HepG2 (cell line): Measurements from ENCODE around the gene TRIM3. TPM values are rescaled to one million over a fixed set of nuclear protein-coding genes. Genes with fewer than 3 reads are reported as not detected.

ENCODE experiments used
- ARNTL ChIP-seq: sonication (generic); formaldehyde crosslinking; IDR thresholded peaks from 2 replicates; pipeline ENCODE4 v1.4.0; 2020; ENCODE audit warnings: mild to moderate bottlenecking, missing genetic modification reagents
- ATAD3A ChIP-seq: sonication (generic); formaldehyde crosslinking; IDR thresholded peaks from 2 replicates; pipeline ENCODE4 v1.4.0; 2020; ENCODE audit warnings: missing genetic modification reagents
- BORCS8-MEF2B ChIP-seq: sonication (generic); formaldehyde crosslinking; IDR thresholded peaks from 2 replicates; pipeline ENCODE4 v1.8.0; 2022; ENCODE audit warnings: mild to moderate bottlenecking, missing genetic modification reagents
- HHEX ChIP-seq: IDR thresholded peaks from 2 replicates; pipeline ENCODE4 v1.6.1; 2016; ENCODE audit warnings: control low read depth
- HNF1A ChIP-seq, 2 experiments: sonication (generic) in 1 of 2; formaldehyde crosslinking in 1 of 2; IDR thresholded peaks; 2 replicates each; pipeline versions ENCODE4 v1.4.0 to v1.6.1; 2016 to 2020; ENCODE audit warnings: borderline replicate concordance in 1 of 2, low read depth in 1 of 2, mild to moderate bottlenecking in 1 of 2, missing genetic modification reagents in 1 of 2
- KDM2A ChIP-seq: sonication (generic); formaldehyde crosslinking; IDR thresholded peaks from 2 replicates; pipeline ENCODE4 v1.4.0; 2020; ENCODE audit warnings: low read depth, missing genetic modification reagents, borderline replicate concordance
- KLF9 ChIP-seq: IDR thresholded peaks from 2 replicates; pipeline ENCODE4 v1.6.1; 2016; ENCODE audit warnings: low read depth
- KMT2A ChIP-seq: sonication (generic); formaldehyde crosslinking; IDR thresholded peaks from 2 replicates; pipeline ENCODE4 v1.4.0; 2020; ENCODE audit warnings: missing genetic modification reagents
- RAD51 ChIP-seq: fragments of 450-650 bp; IDR thresholded peaks from 2 replicates; pipeline ENCODE4 v1.6.1; 2016; ENCODE audit warnings: borderline replicate concordance
- REST ChIP-seq, 2 experiments: IDR thresholded peaks; 2 replicates each; pipeline ENCODE4 v1.6.1; 2011 to 2012; ENCODE audit warnings: low read length in 2 of 2, borderline replicate concordance in 1 of 2, low read depth in 1 of 2, mild to moderate bottlenecking in 1 of 2, moderate library complexity in 1 of 2
- SALL2 ChIP-seq: sonication (generic); formaldehyde crosslinking; IDR thresholded peaks from 2 replicates; pipeline ENCODE4 v1.8.1; 2023; ENCODE audit warnings: mild to moderate bottlenecking, missing genetic modification reagents, inconsistent platforms
- SOX13 ChIP-seq, 3 experiments: fragments of 450-650 bp in 1 of 3; sonication (generic) in 1 of 3; formaldehyde crosslinking in 1 of 3; IDR thresholded peaks in 2 of 3; conservative IDR thresholded peaks in 1 of 3; 2 replicates each; pipeline versions ENCODE4 v1.5.0 to v1.6.1; 2016 to 2020; ENCODE audit warnings: antibody characterized with exemption in 1 of 3, mild to moderate bottlenecking in 1 of 3, missing compliant biosample characterization in 1 of 3, missing genetic modification reagents in 1 of 3, moderate library complexity in 1 of 3
- STAT6 ChIP-seq: sonication (generic); formaldehyde crosslinking; IDR thresholded peaks from 2 replicates; pipeline ENCODE4 v1.4.0; 2020; ENCODE audit warnings: missing genetic modification reagents, mild to moderate bottlenecking, borderline replicate concordance
- TBX2 ChIP-seq: sonication (generic); formaldehyde crosslinking; IDR thresholded peaks from 2 replicates; pipeline ENCODE4 v1.5.0; 2020; ENCODE audit warnings: missing genetic modification reagents, mild to moderate bottlenecking, borderline replicate concordance
- ZNF460 ChIP-seq: sonication (generic); formaldehyde crosslinking; IDR thresholded peaks from 2 replicates; pipeline ENCODE4 v1.5.1; 2020; ENCODE audit warnings: missing genetic modification reagents, mild to moderate bottlenecking, borderline replicate concordance
- ZNF552 ChIP-seq: sonication (generic); formaldehyde crosslinking; IDR thresholded peaks from 2 replicates; pipeline ENCODE4 v1.9.0; 2022; ENCODE audit warnings: missing genetic modification reagents, mild to moderate bottlenecking, borderline replicate concordance
- ZNF616 ChIP-seq: sonication (generic); formaldehyde crosslinking; IDR thresholded peaks from 2 replicates; pipeline ENCODE4 v1.5.0; 2020; ENCODE audit warnings: low read depth, mild to moderate bottlenecking, missing genetic modification reagents
- ZZZ3 ChIP-seq: sonication (generic); formaldehyde crosslinking; IDR thresholded peaks from 2 replicates; pipeline ENCODE4 v1.4.0; 2020; ENCODE audit warnings: missing genetic modification reagents, mild to moderate bottlenecking, borderline replicate concordance
- polyA plus RNA-seq, 8 experiments: library from polyadenylated mRNA; depleted of rRNA in 3 of 8; stranded (reverse) in 7 of 8; unstranded in 1 of 8; fragments of >200 nt; fragmentation: Illumina TruSeq in 4 of 8; extraction: Trizol in 4 of 8; gene quantifications; 2 replicates each; pipeline versions ENCODE4 v1.2.1 to v1.2.3, GENCODE V29; 2011 to 2016; ENCODE audit warnings: low read depth in 4 of 8, missing spikeins in 1 of 8, mixed read lengths in 1 of 8; ENCODE audit not compliant: insufficient read depth in 1 of 8
- total RNA-seq, 5 experiments: library from RNA; depleted of rRNA; stranded (reverse); fragments of >200 nt; fragmentation: Illumina TruSeq; extraction: Trizol; gene quantifications; 2 replicates each; pipeline ENCODE4 v1.2.3, GENCODE V29; 2016; ENCODE audit warnings: low read depth in 1 of 5

Gene TRIM3
- total and polyA plus RNA-seq, 2 of the 13 experiments (the other 11 are each of a cell fraction or from before 2014, with no cell fraction given), result 3.6 to 6.3 TPM

GRCh38 chr11:6440906-6441358 is 32.8 kb downstream of the TRIM3 start, which contains the start of gene HPX (continued):
- TF ChIP-seq HNF1A (IDR thresholded peaks at IDR 0.05; ENCODE audit: low read depth) (0 out of 2 replicates have a peak, but pooled peaks have one; percentile 36), HNF1A (CRISPR knock-in tag; IDR thresholded peaks at IDR 0.05; ENCODE audit: borderline replicate concordance) (peak; percentile 71), ATAD3A (CRISPR knock-in tag) (no peak), KLF9 (CRISPR knock-in tag) (no peak), STAT6 (CRISPR knock-in tag) (no peak), SALL2 (CRISPR knock-in tag) (no peak), KMT2A (CRISPR knock-in tag) (no peak), ARNTL (CRISPR knock-in tag) (no peak), SOX13 (IDR thresholded peaks at IDR 0.05) (no peak), SOX13 (CRISPR knock-in tag; conservative IDR thresholded peaks at IDR 0.05 in 1 of 2, IDR thresholded peaks at IDR 0.05 in 1 of 2) (peak in 1 of 2 experiments; percentile 81; a peak in 2 of 4 replicates), BORCS8-MEF2B (CRISPR knock-in tag) (no peak), ZNF616 (no peak), ZZZ3 (no peak), HHEX (no peak), ZNF552 (CRISPR knock-in tag) (no peak), TBX2 (CRISPR knock-in tag) (peak; percentile 49; the same call in 1 of the 2 replicates), REST (IDR thresholded peaks at IDR 0.05; ENCODE audit: borderline replicate concordance in 1 of 2, low read depth in 1 of 2, low read length in 2 of 2) (no peak), RAD51 (no peak), KDM2A (CRISPR knock-in tag) (no peak), ZNF460 (no peak)
